ENCODE data around the gene TRAPPC13.
"Not testable (repeated sequence)": the region's sequence is repeated elsewhere in the genome, so short reads cannot be mapped to it uniquely, and the experiment has no call there.

Gene TRAPPC13

GRCh38 chr5:65676056-65676455 lies 51.2 kb downstream of the TRAPPC13 start:
- in situ Hi-C loops (cut with MboI; ENCODE audit: low sequenced_read_pairs): not testable (repeated sequence)

DNA sequence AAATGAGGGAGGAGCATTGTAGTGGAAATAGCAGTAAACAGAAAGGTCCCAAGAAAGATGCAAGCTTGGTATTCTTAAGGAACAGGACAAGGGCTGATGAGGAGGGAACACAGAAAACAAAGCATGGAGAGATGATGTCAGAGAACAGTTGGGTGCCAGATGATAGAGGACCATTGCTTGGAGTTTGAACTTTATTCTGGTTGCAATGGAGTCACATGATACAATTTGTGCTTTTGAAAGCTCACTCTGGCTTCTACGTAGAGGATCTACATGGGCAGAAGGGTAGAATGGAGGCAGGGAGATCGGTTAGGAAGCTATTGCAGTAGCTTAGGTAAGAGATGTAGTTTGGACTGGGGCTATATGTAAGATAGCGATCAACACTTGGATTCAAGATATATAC lies 57.3 kb downstream of the TRAPPC13 start:
- in situ Hi-C loops (cut with MboI; ENCODE audit: low sequenced_read_pairs): no loop called here

GRCh38 chr5:65693121-65693520 lies 68.3 kb downstream of the TRAPPC13 start:
- in situ Hi-C loops (cut with MboI; ENCODE audit: low sequenced_read_pairs): no loop called here

DNA sequence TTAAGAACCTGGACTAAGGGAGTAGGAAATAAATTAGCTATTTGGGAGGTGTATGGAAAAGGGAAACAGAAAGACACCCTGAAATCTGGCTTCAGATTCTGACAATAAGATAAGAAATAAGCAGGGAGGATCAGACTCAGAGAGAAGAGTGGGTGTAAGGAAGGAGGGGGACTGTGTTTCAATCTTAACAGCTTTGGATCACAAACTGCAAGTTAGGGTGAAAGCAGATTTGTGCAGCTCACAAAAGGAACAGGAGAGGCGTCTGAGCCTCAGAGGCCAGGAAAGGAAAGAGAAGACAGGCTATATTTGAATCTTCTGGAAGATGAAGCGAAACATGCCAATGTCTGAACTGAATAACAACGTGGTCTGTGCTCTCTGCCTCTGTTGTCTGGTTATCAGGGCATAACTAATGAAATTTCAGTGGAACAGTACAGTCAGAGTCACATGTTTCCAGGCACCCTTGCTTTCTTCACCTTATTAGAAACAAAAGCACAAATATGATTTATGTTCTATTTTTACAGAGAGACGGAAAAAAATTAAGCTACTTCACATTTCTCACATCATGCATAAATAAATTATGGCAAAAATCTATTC lies 70.4 kb downstream of the TRAPPC13 start:
- in situ Hi-C loops (cut with MboI; ENCODE audit: low sequenced_read_pairs): no loop called here

DNA sequence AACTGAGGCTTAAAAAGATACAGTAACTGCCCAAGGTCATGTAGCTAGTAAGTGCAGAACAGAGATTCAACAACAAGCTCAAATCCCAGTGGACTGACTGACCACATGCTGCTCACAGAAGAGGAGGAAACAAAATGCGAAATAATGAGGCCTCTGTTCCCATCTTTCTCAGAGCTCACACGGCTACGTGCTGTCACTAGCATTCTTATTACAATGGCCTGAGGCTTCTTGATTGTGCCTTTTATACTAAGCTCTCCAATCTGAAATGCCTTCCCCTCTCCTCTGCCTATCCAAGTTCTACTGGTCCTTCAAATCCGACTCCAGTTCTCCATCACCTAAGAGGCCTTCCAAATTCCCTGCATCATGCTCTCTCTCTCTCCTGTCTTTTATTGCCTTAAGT lies 71.1 kb downstream of the TRAPPC13 start:
- in situ Hi-C loops (cut with MboI; ENCODE audit: low sequenced_read_pairs): no loop called here

- in situ Hi-C loops (cut with MboI; ENCODE audit: low sequenced_read_pairs): no loop called here
Observed at GRCh38 chr5:65696892-65697291, 72.1 kb downstream of the TRAPPC13 start.

DNA sequence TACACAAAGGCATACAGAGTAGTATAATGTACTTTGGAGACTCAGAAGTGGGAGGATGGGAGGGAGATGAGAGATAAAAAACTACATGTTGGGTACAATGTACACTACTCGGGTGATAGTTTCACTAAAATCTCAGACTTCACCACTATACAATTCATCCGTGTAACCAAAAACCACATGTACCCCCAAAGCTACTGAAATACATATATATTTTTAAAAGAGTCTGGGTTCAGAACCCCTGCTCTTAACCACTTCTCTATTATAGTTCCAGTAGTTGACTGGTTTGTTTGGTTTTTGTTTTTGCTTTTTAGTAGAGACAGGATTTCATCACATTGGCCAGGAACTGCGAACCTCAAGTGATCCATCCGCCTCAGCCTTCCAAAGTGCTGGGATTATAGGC lies 74.5 kb downstream of the TRAPPC13 start:
- in situ Hi-C loops (cut with MboI; ENCODE audit: low sequenced_read_pairs): no loop called here

GRCh38 chr5:65702036-65702435 lies 77.2 kb downstream of the TRAPPC13 start:
- in situ Hi-C loops (cut with MboI; ENCODE audit: low sequenced_read_pairs): no loop called here

DNA sequence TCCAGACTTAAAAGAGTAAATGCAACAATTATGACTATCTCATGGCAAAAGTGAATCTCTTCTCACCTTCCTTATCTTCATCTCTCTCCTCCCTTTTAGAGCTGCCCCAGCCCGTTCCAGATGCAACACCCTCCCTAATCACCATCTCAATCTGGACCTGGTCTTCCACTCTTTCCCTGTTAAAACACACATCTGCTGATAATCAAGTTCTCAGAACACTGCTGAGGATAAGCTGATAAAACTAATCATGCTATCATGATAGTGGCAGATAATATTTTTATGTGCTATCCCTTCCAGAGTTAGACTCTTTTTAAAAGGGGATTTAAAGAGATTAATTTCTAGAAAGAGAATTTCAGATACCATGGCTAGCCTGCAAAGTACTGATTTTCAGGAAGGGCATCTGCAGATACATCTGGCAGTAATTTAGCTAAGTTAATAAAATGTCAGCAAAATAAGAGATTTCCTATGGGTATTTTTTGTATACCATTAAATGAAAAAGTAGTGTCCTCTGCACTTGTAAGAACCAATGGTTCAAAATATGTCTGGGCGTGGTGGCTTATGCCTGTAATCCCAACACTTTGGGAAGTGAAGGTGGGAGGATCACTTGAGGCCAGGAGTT lies 79.9 kb downstream of the TRAPPC13 start:
- in situ Hi-C loops (cut with MboI; ENCODE audit: low sequenced_read_pairs): no loop called here

DNA sequence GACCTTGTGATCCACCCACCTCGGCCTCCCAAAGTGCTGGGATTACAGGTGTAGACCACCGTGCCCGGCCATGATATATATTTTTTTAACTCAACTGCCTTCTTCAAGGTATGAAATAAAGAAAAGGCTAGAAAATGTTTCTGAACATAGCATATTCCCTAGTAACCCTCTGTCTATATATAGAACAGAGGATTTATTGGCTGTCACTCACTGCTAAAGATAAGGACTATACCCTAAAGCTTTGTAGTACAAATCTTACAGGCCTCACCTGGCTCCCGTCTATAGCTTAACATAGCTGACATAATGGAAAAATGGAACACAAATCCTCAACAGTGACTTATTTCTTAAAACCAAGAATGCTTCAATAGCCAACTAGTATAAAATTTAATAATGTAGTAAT lies 82.8 kb downstream of the TRAPPC13 start:
- in situ Hi-C loops (cut with MboI; ENCODE audit: low sequenced_read_pairs): no loop called here

- in situ Hi-C loops (cut with MboI; ENCODE audit: low sequenced_read_pairs): no loop called here
Observed at GRCh38 chr5:65708145-65708544, 83.3 kb downstream of the TRAPPC13 start.

All from HL-60/S4 treated with phorbol 12-myristate 13-acetate at 8.2 ng/mL for 4 days and 3 days (cell line).